HG02852 (cell line): ENCODE data around the gene NEK8.

Experiments
- ATAC-seq: cut with Tn5 transposase; IDR thresholded peaks from one replicate; pipeline ENCODE4 v1.9.1; 2021; ENCODE audit warnings: mild to moderate bottlenecking, moderate library complexity; ENCODE audit not compliant: unreplicated experiment

NEK8 gene

DNA sequence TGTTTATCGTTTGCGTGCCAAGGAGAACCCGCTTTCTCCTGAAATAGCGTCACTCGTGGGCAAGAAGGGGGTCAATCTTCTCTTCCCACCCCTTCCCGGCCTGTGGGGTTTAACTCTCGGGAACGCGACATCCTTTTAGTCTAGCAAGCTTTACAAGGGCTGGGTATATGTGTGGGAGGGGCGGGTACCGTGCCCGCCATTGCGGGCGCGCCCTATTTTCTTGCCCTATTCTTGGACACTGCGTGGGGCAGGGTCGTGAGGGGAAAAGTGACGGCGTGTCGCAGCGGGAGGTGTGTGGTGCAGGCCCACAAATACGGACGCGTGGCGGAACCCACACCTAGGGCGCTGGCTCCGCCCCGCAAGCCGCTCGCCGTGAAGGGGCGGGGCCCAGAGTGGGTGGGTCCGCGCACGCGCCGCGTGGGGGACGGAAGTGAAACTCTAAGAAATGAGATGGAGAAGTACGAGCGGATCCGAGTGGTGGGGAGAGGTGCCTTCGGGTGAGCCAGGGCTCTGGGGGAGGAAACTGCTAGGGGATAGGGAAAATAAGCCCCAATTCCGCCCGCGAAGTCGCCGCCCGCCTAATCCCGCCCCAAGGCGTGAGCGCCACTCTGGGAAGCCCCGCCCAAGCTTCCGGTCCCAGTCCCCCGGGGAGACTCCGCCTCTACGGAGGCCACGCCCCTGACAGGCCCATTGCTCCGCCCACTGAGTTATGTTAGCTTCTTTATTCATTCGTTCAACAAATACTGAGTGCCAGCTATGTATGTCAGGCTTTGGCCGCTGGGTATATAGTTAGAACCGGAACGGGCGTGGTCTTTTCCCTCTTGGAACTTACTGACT lies at the start of gene NEK8:
Gene NEK8 (plus strand): TSS at position 425 of the 837 bp plus-strand sequence. CDS start 26 bp downstream, at position 451.
- ATAC-seq = peak; percentile 43

DNA sequence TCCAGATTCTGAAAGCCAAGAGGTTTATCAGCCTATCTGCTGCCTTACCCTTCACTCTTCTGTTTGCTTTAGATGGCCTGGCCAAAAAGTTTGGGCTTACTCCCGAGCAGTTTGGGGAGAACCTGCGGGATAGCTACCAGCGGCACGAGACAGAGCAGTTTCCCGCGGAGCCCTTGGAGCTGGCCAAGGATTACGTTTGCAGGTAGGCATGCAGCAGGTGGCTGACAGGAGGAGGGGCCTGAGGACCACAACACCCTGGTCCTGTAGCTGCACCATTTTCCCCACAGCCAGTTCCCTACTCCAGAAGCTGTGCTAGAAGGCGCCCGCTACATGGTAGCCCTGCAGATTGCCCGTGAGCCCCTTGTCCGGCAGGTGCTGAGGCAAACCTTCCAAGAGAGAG lies 45.9 kb upstream of the NEK8 start:
- no peak for ATAC-seq

DNA sequence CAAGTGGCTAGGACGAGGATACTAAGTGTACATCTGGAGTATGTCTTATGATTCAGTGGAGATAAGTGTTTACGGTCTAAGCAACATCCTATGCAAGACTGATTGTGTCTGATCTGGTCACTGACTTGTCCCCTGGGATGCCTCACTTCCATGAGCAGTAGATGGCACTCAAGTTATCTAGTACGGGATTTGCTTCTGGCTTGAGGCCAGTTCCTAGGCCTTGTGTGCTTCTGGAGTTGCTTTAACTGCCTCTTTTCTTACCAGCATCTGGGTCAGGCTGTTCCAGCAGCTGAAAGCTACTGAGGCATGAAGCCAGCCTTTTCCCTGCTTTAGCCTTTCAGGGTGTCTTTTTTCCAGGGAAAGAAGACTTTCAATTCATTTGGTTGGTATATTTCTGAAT lies 43.6 kb upstream of the NEK8 start:
- no peak for ATAC-seq

DNA sequence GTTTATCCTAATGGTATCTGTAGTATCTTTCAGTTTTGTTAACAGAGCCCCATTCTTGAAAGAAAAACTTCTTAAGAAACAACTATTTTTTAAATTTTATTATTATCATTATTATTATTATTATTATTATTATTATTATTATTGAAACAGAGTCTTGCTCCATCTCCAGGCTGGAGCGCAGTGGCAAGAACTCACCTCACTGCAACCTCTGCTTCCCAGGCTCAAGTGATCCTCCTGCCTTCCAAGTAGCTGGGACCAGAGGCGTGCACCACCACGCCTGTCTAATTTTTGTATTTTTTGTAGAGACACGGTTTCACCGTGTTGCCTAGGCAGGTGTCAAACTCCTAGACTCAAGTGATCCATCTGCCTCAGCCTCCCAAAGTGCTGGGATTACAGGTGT lies 43.2 kb upstream of the NEK8 start:
- no peak for ATAC-seq

DNA sequence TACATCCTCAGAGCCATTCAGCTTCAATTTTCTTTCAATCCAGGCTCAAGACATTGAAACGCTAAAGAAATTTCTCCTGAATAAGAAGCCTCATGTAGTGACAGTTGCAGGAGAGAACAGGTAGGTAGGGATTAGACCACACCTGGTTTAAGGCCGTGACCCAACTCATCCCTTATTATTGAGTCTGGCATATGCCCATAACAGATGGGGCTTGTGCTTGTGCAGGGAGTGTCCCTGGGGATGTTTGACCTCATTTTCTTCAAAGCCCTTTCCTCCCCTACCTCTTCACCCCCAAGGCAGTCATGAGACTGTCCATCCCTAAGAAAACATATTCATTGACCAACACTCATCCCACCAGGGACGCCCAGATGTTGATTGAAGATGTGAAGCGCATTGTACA lies 42.3 kb upstream of the NEK8 start:
- no peak for ATAC-seq

DNA sequence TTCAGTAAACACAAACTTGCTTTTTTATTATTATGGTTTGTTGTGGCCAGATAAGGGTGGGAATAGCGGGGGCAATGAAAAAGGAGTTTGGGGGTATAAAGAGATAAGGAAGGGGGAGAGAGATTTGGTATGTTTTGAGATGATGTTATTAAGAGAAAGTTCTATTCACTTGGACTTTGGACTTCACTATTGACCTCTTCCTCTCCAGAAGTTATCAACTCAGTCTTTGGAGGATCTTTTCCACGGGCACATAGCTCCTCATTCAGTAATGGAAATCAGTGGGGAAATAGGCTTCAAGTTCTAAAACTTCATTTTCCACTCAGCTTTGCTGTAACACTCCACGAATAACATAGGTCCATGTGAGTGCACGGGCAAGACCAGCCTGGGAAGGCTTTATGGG lies 40.1 kb upstream of the NEK8 start:
- no peak for ATAC-seq

DNA sequence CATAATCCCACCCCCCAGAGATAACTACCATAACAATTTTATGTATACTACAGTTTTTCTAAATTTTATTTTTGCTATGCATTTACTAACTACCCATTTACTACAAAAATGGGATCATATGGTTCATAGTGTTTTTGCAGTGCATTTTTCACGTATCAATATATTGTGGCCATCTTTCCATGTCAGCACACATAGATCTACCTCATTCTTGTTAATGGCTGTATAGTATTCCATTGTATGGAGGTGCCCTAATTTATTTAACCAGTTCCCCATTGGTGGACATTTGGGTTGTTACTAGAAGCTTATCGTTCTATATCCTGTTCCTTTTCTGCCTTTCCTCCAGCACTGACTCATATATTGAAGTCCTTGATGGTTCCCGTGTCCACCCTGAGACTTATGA lies 39.6 kb upstream of the NEK8 start:
- no peak for ATAC-seq

DNA sequence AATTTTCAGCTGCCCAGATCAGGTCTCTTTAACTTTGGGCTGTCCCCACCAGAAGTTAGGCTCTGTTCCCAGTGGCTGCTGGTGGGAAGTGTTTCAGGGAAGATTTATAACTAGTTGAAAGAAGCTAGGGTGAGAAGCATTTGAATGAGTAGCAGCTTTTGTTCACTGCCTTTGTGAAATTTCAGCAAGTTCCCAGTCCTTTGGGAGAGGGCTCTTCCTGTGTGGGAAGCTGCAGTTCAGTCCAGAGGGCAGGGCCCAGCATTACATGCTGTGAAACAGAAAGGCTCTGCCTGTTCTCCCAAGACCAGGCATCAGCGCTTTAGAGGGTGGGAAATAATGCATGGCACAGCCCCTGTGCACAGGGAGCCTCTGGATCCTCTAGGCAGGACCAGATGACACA lies 34.7 kb upstream of the NEK8 start:
- no peak for ATAC-seq

DNA sequence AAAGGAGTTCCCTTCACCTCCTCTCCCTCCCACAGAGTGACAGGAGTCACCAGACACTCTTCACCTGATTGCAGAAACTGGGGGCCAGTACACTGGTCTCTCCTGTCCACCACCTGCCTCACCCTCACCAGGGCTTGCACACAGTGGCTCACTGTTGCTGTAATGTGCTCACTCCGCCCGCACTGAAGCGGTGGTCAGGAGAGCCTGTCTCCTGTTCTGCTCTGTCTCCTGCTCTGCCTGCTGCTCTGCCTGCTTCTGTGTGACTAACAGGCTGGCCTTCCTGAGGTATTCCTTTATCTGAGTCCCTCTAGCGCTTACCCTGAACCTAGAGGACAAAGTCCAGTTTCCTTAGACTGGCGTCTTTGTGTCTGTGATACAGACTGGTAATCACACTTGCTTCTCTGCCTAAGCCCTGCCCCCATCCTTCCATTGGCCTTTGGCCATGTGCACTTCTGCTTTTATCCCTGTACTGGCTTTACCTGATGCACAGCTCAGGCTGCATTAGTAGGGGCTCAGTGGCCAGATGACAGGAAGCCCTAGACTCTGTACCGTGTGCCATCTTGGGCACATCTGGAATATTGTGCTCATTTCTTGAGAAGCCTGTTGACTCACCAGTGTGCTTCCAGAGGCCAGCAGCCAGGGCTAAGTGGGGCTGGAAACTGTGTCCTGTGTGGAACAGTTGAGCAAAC lies 30.2 kb upstream of the NEK8 start:
- ATAC-seq = no peak

DNA sequence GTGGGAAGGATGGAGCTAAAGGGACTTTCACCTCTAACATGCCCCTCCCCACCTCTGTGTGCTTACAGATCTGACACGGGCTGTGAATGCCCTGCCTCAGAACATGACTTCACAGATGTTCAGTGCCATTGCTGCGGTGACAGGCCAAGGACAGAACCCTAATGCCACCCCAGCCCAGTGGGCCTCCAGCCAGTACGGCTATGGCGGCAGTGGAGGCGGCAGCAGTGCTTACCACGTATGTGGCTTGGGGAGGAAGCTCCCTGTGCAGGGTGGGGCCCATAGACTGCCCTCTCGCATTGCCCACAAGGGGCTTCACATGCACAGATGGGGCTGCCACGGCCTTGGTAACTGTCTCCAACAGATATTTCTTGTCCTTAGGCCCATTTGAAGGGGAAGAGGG lies 28.3 kb upstream of the NEK8 start:
- no peak for ATAC-seq

DNA sequence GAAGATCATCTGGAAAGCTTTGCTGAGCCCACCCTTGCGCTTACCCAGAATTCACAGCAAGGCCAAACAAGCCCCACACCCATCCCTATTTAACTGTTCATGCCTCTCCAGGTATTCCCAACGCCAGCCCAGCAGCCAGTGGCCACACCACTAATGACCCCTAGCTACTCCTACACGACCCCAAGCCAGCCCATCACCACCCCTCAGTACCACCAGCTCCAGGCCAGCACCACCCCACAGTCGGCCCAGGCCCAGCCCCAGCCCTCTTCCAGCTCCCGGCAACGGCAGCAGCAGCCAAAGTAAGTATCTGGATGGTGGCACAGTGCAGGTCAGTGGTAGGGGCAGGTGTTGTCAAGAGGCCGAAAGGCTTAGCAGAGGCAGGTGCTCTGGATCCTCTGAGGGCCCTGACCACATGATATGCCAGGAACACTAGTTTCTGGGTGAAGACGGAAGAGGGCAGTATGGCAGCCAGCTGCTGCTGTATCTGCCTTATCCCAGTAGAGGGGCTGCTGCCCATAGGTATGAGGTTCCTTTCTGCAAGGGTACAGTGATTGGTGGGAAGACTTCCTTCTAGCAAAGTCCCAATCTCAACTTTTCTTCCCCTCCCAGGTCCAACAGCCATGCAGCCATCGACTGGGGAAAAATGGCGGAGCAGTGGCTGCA lies 27.6 kb upstream of the NEK8 start:
- ATAC-seq = no peak

DNA sequence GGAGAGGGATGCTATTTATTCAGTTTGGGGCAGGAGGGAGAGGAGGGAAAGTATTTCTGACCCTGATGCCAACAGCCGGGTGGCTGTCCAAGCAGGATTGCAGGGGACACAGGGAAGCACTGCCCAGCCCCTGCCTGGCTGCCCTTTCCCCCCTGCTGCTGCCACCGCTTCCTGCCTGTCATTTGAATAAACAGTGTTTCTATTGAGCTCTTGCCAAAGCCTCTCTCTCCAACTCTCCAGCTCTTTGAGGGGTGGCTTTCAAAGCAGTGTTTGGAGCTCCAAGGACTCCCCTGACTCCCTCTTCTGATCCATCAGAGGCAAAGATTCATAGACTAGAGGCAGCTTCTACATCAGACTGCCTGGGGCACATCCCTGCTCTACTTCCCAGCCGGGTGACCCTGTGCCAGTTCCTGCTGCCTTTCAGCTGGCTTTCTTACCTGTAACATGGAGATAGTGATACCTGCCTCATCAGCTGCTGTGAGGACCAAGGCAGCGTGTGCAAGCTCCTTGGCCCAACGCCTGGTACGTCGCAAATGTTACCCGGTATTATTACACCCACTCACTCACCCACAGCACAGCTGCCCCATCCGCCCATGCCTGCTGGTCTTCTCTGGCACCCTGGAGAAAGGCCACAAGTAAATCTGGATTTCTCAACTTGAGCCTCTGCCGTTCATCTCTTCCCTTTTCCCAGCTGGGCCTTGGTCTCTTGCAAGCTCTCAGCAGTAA lies 26.4 kb upstream of the NEK8 start:
- ATAC-seq = no peak

DNA sequence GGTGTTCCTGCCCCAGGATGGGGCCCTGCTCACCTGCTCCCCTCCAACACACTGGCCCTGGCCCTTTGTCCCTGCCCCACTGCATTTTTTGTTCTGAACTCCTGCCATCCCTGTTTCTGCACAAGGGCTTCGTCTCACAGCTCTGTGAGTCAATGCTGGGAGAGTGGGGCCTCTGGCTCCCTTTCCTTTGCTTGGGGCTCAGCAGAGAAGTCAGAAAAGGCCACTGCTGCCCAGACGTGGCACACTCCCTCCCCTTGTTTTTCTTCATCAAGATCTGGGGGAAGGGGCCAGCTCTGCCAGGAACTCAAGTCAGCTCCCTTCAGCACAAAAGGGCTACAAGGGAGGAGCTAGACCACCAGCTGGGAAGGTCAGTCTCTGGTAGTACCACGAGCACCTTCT lies 25.8 kb upstream of the NEK8 start:
- no peak for ATAC-seq

DNA sequence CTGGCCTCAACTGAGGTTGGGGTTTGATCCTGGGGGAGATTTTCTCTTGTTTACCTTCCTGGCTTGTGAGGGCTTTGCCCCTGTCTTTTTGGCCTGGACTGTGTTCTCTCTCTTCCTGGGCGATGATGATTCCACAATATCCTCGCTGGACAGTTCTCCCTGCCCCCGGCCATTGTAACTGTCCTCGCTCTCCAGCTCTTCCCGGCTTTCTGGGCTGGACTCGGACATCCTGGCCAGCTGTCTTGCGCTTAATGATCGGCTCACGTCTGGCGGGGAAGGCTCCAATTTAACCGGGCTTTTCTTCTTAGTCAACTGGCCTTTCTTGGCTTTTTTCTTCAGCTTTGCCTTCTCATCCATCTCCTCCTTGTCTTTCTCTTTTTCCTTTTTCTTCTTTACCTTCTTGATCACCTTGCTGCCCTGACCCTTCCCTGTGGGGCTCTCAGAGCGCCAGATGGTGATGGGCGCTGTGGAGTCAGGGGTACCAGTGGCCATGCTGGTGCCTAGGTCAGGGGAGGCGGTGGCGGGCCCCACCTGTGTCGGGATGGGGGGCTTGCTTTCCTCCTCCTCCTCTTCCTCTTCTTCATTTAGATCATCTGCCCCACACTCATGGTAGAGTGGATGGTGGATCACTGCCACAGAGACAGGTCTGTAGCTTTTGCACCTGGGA lies 24.9 kb upstream of the NEK8 start:
- no peak for ATAC-seq

DNA sequence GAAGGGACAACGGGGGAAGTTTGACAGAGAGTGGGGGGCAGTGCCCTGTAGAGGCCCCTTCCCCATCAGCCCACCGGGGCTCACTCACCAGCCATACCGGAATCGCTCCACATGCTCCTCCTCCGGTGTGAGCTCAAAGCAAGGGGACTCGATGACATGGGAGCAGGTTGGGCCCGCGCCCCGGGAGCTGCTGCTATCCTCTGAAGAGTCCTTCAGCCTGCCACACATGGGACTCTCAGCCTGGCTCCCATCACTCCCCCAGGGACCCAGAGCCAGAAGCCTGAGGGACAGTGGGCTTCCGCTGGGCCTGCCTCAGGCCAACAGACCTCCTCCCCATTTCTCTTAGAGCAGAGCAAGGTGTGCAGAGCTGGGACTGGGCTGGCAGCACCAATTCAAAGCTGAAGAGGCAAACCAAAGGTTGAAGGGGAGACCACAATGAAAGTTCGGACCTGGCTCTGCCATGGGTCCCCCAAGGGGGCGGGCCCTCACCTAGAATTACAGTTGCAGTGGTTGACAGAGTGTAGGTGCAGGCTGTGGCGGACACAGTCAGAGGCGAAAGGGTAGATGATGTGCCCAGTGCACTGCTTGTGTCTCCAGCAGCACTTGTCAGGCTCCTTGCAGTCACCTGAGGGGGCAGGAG lies 24.2 kb upstream of the NEK8 start:
- ATAC-seq = no peak

DNA sequence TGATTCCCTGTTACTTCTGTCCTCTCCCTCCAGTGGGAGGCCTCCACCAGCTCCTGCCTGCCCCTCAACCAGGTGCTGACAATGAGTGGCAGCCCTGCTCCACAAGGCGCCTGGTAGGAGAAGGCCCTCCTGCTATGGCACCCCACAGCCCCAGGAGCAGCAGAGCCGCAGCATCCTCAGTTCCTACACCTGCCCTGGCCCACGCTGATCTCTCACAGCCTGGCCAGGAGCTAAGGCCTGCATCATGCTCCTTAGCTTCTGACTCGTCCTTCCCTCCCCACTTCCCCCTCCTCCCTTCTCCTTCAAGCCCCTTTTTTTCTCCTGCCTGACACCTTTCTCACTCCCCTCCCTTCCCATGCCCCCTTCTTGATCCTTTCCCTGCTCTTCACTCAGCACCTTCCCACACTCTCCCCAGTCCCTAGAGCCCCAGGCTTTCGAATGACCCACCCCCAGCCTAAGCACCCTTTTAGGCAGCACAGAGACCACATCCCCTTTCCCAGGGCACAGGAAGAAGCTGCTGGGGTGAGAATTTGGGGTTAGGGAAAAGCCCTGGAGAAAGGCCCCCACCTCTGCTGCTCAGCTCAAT lies 23.4 kb upstream of the NEK8 start:
- ATAC-seq = no peak

DNA sequence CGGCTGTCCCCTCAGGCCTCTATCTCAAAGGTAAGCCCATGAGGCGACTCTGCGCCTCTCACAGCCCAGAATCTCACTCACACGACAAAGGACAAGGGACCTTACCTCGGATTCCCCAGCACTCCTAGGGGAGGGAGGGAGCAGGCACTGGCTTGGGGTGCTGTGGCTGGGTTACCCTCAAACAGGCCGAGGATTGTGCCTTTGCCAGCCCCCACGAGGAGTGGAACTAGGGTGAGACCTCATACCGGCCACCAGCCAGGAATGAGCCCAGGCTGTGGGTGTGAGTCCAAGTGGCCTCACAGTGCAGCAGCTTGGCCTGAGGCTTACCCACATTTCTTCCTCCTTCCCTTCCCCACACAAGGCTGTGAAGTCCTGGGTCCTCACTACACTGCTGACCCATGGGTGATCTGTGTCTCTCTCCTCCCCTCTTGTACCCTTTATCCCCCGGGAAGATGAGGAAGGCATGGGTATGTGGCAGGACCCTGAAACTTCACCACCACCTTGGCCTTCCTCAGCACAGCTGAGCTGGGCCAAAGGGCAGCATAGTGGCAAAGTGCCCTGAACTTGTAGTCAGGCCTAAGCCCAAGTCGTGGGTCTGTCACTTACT lies 22.8 kb upstream of the NEK8 start:
- no peak for ATAC-seq

DNA sequence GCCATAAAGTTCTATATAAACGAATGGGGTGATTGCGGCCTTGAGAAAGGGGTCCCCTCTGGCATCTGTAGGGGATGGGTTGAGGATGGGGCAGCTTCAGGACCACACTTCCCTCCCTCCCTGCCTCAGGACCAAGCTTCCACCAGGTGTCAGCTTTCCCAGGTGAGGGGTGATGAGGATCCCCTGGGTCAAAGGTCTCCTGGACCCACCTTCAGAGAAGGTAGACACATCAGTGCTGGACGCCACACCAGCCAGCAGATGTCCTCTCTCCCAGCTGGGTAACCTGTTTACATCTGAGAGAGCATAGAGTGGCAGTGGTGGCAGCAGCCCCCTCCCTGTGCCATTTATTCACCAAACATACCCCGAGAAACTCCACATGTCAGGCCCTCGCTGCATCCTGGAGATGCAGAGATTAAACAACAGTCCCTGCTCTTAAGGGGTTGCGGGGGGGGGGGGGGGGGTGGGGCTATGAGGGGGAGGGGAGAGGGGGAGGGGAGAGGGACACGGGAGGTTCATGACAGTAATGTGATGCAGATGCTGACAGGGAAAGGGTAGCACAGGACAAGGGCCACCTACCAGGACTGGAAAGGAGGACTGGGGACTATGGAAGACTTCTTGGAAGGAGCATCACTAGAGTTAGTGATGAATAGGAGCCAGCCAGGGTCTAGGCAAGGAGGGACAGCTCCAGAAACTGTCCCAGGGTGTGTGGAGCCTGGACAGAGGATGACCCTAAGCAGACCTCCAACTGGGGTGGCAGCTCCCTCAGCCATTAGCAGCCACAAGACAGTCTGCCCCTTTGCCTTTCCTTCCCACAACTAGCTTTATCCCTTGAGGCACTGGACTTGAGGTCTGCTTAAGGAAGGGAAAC lies 21.9 kb upstream of the NEK8 start:
- no peak for ATAC-seq

DNA sequence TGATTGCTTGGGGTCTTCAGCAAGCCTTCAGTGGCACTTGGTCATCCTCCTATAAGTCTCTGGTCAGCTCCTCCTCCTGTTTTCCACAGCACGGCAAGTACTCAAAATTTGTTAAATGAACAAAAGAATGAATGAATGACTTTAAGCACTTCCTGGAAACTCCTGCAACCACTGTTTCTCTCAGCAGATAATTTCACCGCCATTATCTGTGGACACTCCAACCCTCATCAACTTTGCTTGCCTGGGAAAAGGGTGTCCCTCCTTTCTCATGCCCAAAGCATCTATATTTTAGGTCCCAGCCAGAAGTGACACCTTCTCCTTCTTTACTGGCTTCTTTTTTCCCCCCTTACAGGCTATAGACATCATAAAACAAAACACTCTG lies 21.3 kb upstream of the NEK8 start:
- ATAC-seq = no peak
